ENCODE measurements around the gene SH3RF2. TPM values are rescaled to one million over a fixed set of nuclear protein-coding genes. Genes with fewer than 3 reads are reported as not detected.

Gene SH3RF2
- total RNA-seq, 4 donors from 2014 or later, result 0.65 to 4.2 (median 2.1) TPM

GRCh38 chr5:145942201-145942600 lies 5.8 kb downstream of the SH3RF2 start:
- ATAC-seq (ENCODE audit: low FRiP score) (no peak), DNase-seq (ENCODE audit: low spot score) (no peak)
- TF ChIP-seq CTCF (IDR thresholded peaks at IDR 0.05), result no peak

- no peak for DNase-seq (ENCODE audit: low spot score)
- no peak for TF ChIP-seq CTCF (IDR thresholded peaks at IDR 0.05)
- ATAC-seq (ENCODE audit: low FRiP score), result no peak
Observed at GRCh38 chr5:145942749-145943148, 6.4 kb downstream of the SH3RF2 start.

- ATAC-seq (ENCODE audit: low FRiP score), result no peak
- no peak for TF ChIP-seq CTCF (IDR thresholded peaks at IDR 0.05)
- DNase-seq (ENCODE audit: low spot score), result peak; percentile 34
Observed at GRCh38 chr5:145943674-145944121, 7.3 kb downstream of the SH3RF2 start.

GRCh38 chr5:145944328-145944727 lies 8.0 kb downstream of the SH3RF2 start:
- ATAC-seq (ENCODE audit: low FRiP score) (no peak), DNase-seq (ENCODE audit: low spot score) (no peak)
- TF ChIP-seq CTCF (IDR thresholded peaks at IDR 0.05), result no peak

- no peak for ATAC-seq (ENCODE audit: low FRiP score)
Observed at GRCh38 chr5:145945620-145946111, 9.3 kb downstream of the SH3RF2 start.

GRCh38 chr5:145946112-145946861 lies 9.9 kb downstream of the SH3RF2 start:
- DNase-seq (ENCODE audit: low spot score) (no peak), ATAC-seq (ENCODE audit: low FRiP score) (peak; percentile 46)
- no peak for TF ChIP-seq CTCF (IDR thresholded peaks at IDR 0.05)

More at GRCh38 chr5:145945620-145946111, 9.3 kb downstream of the SH3RF2 start:
- no peak for TF ChIP-seq CTCF (IDR thresholded peaks at IDR 0.05)
- DNase-seq (ENCODE audit: low spot score), result no peak

- TF ChIP-seq CTCF (IDR thresholded peaks at IDR 0.05), result no peak
- DNase-seq (ENCODE audit: low spot score) (no peak), ATAC-seq (ENCODE audit: low FRiP score) (no peak)
Observed at GRCh38 chr5:145947581-145947980, 11.2 kb downstream of the SH3RF2 start.
